ENCODE data around the gene RXRB. TPM values are rescaled to one million over a fixed set of nuclear protein-coding genes. Genes with fewer than 3 reads are reported as not detected.

RXRB gene
- total RNA-seq, 2 donors from 2014 or later, result 43.9 to 50.4 TPM

Other genes starting within 250 kb of the RXRB start
- 10 to 100 TPM; 16.9 to 73.0 TPM for gene HLA-DMA, start 247.6 kb downstream of the RXRB start, total RNA-seq
- gene BRD2, start 232.1 kb downstream of the RXRB start, total RNA-seq, result 100 to 1,000 TPM; 347 to 352 TPM
- gene HLA-DOA, start 191.1 kb downstream of the RXRB start, total RNA-seq, result 10 to 100 TPM in 1 of 2 donors, under 1 TPM in 1; 0.86 to 22.1 TPM
- gene HLA-DPA1, start 127.0 kb downstream of the RXRB start, total RNA-seq, result 100 to 1,000 TPM in 1 of 2 donors, 10 to 100 TPM in 1; 33.8 to 145 TPM
- 10 to 100 TPM; 14.7 to 93.6 TPM for gene HLA-DPB1, start 124.7 kb downstream of the RXRB start, total RNA-seq
- 1 to 10 TPM; 1.1 to 1.3 TPM for gene COL11A2, start 8.2 kb downstream of the RXRB start, total RNA-seq
- gene SLC39A7, start 202 bp upstream of the RXRB start, total RNA-seq, result 100 to 1,000 TPM in 1 of 2 donors, 10 to 100 TPM in 1; 91.5 to 102 TPM
- 1 to 10 TPM; 3.3 to 6.2 TPM for gene HSD17B8, start 4.0 kb upstream of the RXRB start, total RNA-seq
- 10 to 100 TPM; 31.1 to 35.5 TPM for gene RING1, start 7.8 kb upstream of the RXRB start, total RNA-seq
- 10 to 100 TPM; 48.6 to 76.5 TPM for gene VPS52, start 71.2 kb upstream of the RXRB start, total RNA-seq
- 1,000 to 10,000 TPM; 1,431 to 1,446 TPM for gene RPS18, start 71.4 kb upstream of the RXRB start, total RNA-seq
- 10 to 100 TPM; 10.1 to 11.2 TPM for gene B3GALT4, start 76.5 kb upstream of the RXRB start, total RNA-seq
- gene WDR46, start 88.6 kb upstream of the RXRB start, total RNA-seq, result 100 to 1,000 TPM in 1 of 2 donors, 10 to 100 TPM in 1; 81.8 to 148 TPM
- gene PFDN6, start 88.9 kb upstream of the RXRB start, total RNA-seq, result 10 to 100 TPM; 72.0 to 76.8 TPM
- gene RGL2, start 98.3 kb upstream of the RXRB start, total RNA-seq, result 10 to 100 TPM; 38.1 to 51.4 TPM
- gene TAPBP, start 113.4 kb upstream of the RXRB start, total RNA-seq, result 100 to 1,000 TPM; 243 to 346 TPM
- 10 to 100 TPM in 1 of 2 donors, 1 to 10 TPM in 1; 6.9 to 13.2 TPM for gene ZBTB22, start 117.1 kb upstream of the RXRB start, total RNA-seq
- gene DAXX, start 122.3 kb upstream of the RXRB start, total RNA-seq, result 10 to 100 TPM; 80.5 to 99.5 TPM
- gene KIFC1, start 191.2 kb upstream of the RXRB start, total RNA-seq, result 100 to 1,000 TPM in 1 of 2 donors, 10 to 100 TPM in 1; 52.9 to 115 TPM
- 10 to 100 TPM; 46.5 to 66.6 TPM for gene PHF1, start 210.3 kb upstream of the RXRB start, total RNA-seq
- gene CUTA, start 217.4 kb upstream of the RXRB start, total RNA-seq, result 100 to 1,000 TPM; 106 to 156 TPM
- gene SYNGAP1, start 219.4 kb upstream of the RXRB start, total RNA-seq, result 10 to 100 TPM; 17.7 to 77.0 TPM

Data from natural killer cell treated with Interleukin-12 subunit alpha and Interleukin-12 subunit beta and Interleukin-15 and Interleukin-18, amount 100 ng/mL, for 72 hours (primary cell).